ENCODE data around the gene SPTLC1.

The SPTLC1 gene

GRCh38 chr9:92035687-92036410 is 79.4 kb downstream of the SPTLC1 start:
- DNase-seq (ENCODE audit: low read depth): no peak
- H3K4me3 ChIP-seq (ENCODE audit: low read depth, low read length): no peak overlapping the region
- TF ChIP-seq MYC (IDR thresholded peaks at IDR 0.05; ENCODE audit: low read depth, low read length) (no peak), MAX (IDR thresholded peaks at IDR 0.05; ENCODE audit: low read depth, low read length) (no peak), POLR2A (IDR thresholded peaks at IDR 0.05; ENCODE audit: extremely low read depth, insufficient read length) (no peak), CTCF (IDR thresholded peaks at IDR 0.05; ENCODE audit: low read depth, low read length) (no peak)

DNA sequence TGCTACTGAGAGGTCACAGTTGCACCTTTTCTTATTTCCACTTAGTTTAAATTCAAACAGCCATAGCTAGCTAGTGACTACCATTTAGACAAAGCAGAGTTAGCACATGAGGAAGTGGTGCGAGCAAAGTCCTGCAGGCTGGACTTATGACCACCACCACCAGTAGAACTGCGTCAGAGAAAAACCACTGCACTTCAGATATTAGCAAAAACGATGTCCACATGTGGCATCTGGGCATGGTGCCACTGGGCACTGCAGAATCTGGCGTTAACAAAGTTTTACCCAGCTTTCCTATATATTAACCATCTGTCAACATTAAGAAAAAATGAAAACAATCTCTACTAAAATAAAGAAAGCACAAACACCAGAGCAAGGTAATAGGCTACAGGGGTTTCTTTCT is 80.1 kb downstream of the SPTLC1 start:
- H3K4me3 ChIP-seq (ENCODE audit: low read depth, low read length): no peak overlapping the region
- DNase-seq (ENCODE audit: low read depth): no peak

DNA sequence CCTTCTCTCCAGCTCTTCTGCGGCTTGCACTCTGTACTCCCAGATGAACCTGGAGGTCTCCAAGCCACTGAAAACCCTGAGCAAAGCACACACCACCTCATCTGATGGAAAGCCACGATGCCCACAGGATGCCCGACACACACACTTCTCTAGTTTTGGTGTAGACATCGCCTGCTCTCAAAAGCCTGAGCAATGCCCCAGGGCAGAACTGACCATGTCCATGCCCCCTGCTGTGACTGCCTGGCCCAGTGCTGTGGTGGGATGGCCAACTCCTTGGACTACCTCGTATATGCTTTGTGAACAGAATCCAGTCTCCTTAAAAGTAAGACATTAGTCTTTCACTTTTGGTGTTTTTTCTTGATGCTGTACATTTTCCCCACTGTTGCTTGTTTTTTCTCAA is 81.2 kb downstream of the SPTLC1 start:
- TF ChIP-seq MYC (IDR thresholded peaks at IDR 0.05; ENCODE audit: low read depth, low read length) (no peak), MAX (IDR thresholded peaks at IDR 0.05; ENCODE audit: low read depth, low read length) (no peak), CTCF (IDR thresholded peaks at IDR 0.05; ENCODE audit: low read depth, low read length) (no peak), POLR2A (IDR thresholded peaks at IDR 0.05; ENCODE audit: extremely low read depth, insufficient read length) (no peak)
- no peak for DNase-seq (ENCODE audit: low read depth)
- no peak overlapping the region for H3K4me3 ChIP-seq (ENCODE audit: low read depth, low read length)

More for the DNA sequence above, 80.1 kb downstream of the SPTLC1 start:
- no peak for TF ChIP-seq POLR2A (IDR thresholded peaks at IDR 0.05; ENCODE audit: extremely low read depth, insufficient read length)
- no peak for TF ChIP-seq MAX (IDR thresholded peaks at IDR 0.05; ENCODE audit: low read depth, low read length)
- no peak for TF ChIP-seq MYC (IDR thresholded peaks at IDR 0.05; ENCODE audit: low read depth, low read length)
- TF ChIP-seq CTCF (IDR thresholded peaks at IDR 0.05; ENCODE audit: low read depth, low read length): no peak

DNA sequence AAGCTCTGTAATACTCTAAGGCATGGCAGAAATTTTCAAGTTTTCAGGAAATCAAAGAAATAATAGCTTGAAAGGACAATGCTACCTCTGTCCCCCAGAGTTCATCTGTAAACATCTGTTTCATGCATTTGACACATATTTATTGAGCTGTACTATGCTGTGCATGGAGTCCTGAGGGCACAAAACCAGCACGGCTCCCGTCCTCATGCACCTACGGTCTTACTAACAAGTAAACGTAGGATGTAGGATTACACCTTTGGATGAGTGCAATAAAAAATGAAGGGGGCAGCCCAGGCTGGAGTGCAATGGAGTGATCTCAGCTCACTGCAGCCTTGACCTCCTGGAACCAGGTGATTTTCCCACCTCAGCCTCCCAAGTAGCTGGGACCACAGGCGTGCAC is 81.9 kb downstream of the SPTLC1 start:
- TF ChIP-seq POLR2A (IDR thresholded peaks at IDR 0.05; ENCODE audit: extremely low read depth, insufficient read length) (no peak), MYC (IDR thresholded peaks at IDR 0.05; ENCODE audit: low read depth, low read length) (no peak), MAX (IDR thresholded peaks at IDR 0.05; ENCODE audit: low read depth, low read length) (no peak), CTCF (IDR thresholded peaks at IDR 0.05; ENCODE audit: low read depth, low read length) (no peak)
- DNase-seq (ENCODE audit: low read depth): no peak

DNA sequence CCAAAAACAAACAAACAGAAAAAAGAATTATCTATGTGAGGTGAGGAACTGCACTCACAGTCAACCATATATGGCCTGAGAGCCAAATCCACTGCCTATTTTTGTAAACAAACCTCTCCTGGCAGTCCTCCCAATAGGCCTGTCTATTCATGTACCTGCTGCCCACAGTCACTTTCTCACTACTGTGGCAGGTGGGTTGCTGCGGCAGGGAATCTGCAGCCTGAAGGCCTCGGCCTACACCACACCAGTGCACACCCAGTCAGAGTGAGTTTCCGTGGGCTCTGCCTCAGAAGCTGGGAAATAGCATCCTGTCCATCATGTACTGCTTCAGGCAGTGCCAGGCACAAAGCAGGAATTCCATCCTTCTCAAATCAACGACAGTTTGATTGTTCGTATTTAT is 82.3 kb downstream of the SPTLC1 start:
- DNase-seq (ENCODE audit: low read depth): no peak
- TF ChIP-seq POLR2A (IDR thresholded peaks at IDR 0.05; ENCODE audit: extremely low read depth, insufficient read length) (no peak), MYC (IDR thresholded peaks at IDR 0.05; ENCODE audit: low read depth, low read length) (no peak), MAX (IDR thresholded peaks at IDR 0.05; ENCODE audit: low read depth, low read length) (no peak), CTCF (IDR thresholded peaks at IDR 0.05; ENCODE audit: low read depth, low read length) (no peak)

More for the DNA sequence above, 81.9 kb downstream of the SPTLC1 start:
- H3K4me3 ChIP-seq (ENCODE audit: low read depth, low read length): no peak overlapping the region

More for the DNA sequence above, 82.3 kb downstream of the SPTLC1 start:
- no peak overlapping the region for H3K4me3 ChIP-seq (ENCODE audit: low read depth, low read length)

Measured in NB4 (cell line).